Prostate gland (tissue), 2 donors: ENCODE results near the gene CRYL1. TPM values are rescaled to one million over a fixed set of nuclear protein-coding genes. Genes with fewer than 3 reads are reported as not detected.

Source experiments
- DNase-seq: peaks from one replicate; pipeline ENCODE4 v3.0.0-alpha.2; 2019; ENCODE audit warnings: low spot score
- H3K27ac ChIP-seq, 2 donors: fragments of 200-600 bp; sonication (generic); 2 replicates each; pipeline ENCODE4 v1.5.1; 2017 to 2019
- H3K27me3 ChIP-seq: fragments of 200-600 bp; sonication (generic); replicated peaks from 2 replicates; pipeline ENCODE4 v1.5.1; 2019; ENCODE audit not compliant: insufficient read depth
- H3K36me3 ChIP-seq, 2 donors: fragments of 200-600 bp; sonication (generic); 1 replicate in 1 of 2; 2 replicates in 1 of 2; pipeline versions ENCODE4 v1.5.1 to v1.8.1; 2017 to 2019
- H3K4me1 ChIP-seq: fragments of 200-600 bp; sonication (generic); replicated peaks from 2 replicates; pipeline ENCODE4 v1.5.1; 2019
- H3K4me3 ChIP-seq, 2 donors: fragments of 200-600 bp; sonication (generic); 2 replicates each; pipeline ENCODE4 v1.5.1; 2017 to 2019
- H3K9me3 ChIP-seq: fragments of 200-600 bp; sonication (generic); 2 replicates; pipeline ENCODE4 v1.5.1; 2017
- POLR2A ChIP-seq: fragments of 450-650 bp; IDR thresholded peaks from one replicate; pipeline ENCODE4 v1.6.1; 2016; ENCODE audit warnings: antibody characterized with exemption, mild to moderate bottlenecking
- POLR2AphosphoS5 ChIP-seq: sonication (generic); formaldehyde crosslinking; IDR thresholded peaks from one replicate; pipeline ENCODE4 v1.6.1; 2017; ENCODE audit warnings: antibody characterized with exemption
- WGBS: methylation state at CpG from one replicate; pipeline ENCODE4 v1.1.5; 2018; 5-methylcytosine and 5-hydroxymethylcytosine counted together
- intact Hi-C: fragments of 100-400 bp; cut with DNase I; formaldehyde crosslinking; loops from one replicate; pipeline ENCODE4 v1.14.2; 2022
- total RNA-seq, 2 donors: library from RNA; depleted of rRNA; stranded (reverse); fragments of >200 nt; gene quantifications; one replicate each; pipeline ENCODE4 v1.1.0, GENCODE V29; 2016
- TF ChIP-seq, protein P1 (sequence below), 4 experiments: fragments of 200-600 bp in 2 of 4; fragments of 450-650 bp in 2 of 4; sonication (generic) in 2 of 4; IDR thresholded peaks; 1 replicate in 3 of 4; 2 replicates in 1 of 4; pipeline ENCODE4 v1.5.1; 2016 to 2019; ENCODE audit warnings: antibody characterized with exemption in 4 of 4, mild to moderate bottlenecking in 2 of 4, moderate library complexity in 2 of 4

The CRYL1 gene
- total RNA-seq, 2 donors from 2014 or later: 35.3 to 75.5 TPM

DNA sequence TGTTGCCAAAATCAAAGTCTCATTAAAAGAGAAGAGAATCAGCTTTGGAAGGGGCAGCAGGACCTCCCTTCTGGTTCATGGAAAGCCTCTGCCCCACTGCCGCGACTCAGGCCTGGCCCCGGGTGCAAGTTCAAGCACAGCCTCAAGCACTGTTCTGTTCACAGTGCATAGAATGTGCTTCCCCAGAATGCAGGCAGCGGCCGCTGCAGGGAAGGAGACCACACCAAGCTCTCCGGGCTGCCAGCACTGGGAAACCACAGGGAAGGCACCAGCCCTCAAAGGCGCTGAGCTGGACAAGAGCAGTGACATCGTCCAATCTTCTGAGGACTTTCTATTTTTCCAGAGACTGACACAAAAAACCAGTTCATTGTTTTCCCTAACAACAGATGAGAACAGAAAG is 55.5 kb downstream of the CRYL1 start:
- no peak for DNase-seq
- Histone ChIP-seq H3K9me3 (no peaks in the 10 kb centered on the region), H3K36me3 (no peaks in the 10 kb centered on the region), H3K4me1 (no peaks in the 10 kb centered on the region), H3K4me3 (no peak overlapping the region), H3K27ac (no peak overlapping the region), H3K27me3 (no peaks in the 10 kb centered on the region)
- 94% methylated on average over 8 of the region's 8 CpGs for WGBS
- TF ChIP-seq, protein P1, sequence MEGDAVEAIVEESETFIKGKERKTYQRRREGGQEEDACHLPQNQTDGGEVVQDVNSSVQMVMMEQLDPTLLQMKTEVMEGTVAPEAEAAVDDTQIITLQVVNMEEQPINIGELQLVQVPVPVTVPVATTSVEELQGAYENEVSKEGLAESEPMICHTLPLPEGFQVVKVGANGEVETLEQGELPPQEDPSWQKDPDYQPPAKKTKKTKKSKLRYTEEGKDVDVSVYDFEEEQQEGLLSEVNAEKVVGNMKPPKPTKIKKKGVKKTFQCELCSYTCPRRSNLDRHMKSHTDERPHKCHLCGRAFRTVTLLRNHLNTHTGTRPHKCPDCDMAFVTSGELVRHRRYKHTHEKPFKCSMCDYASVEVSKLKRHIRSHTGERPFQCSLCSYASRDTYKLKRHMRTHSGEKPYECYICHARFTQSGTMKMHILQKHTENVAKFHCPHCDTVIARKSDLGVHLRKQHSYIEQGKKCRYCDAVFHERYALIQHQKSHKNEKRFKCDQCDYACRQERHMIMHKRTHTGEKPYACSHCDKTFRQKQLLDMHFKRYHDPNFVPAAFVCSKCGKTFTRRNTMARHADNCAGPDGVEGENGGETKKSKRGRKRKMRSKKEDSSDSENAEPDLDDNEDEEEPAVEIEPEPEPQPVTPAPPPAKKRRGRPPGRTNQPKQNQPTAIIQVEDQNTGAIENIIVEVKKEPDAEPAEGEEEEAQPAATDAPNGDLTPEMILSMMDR (IDR thresholded peaks at IDR 0.05): no peak
- TF ChIP-seq POLR2A (no peak), POLR2AphosphoS5 (no peak)
- intact Hi-C loops: no loop called here

DNA sequence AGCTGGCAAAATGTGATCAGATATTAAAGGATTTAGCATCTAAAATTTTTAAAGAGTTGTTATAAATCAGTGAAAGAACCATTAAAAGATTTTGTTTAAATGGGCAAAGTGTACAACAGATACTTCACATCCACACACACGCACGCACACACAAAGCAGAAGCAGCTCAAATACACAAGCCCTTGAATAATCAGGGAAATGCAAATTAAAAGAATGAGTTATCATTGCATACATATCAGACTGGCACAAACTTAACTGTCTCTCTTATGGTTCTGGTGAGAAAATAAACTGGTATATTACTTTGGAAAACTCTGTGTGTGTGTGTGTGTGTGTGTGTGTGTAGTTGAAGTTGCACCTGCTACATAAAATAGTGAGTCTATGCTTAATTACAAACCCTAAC is 59.3 kb downstream of the CRYL1 start:
- Histone ChIP-seq H3K9me3 (no peaks in the 10 kb centered on the region), H3K4me3 (no peak overlapping the region), H3K27me3 (no peaks in the 10 kb centered on the region), H3K27ac (no peak overlapping the region), H3K36me3 (no peaks in the 10 kb centered on the region), H3K4me1 (no peaks in the 10 kb centered on the region)
- intact Hi-C loops: no loop called here
- no peak for TF ChIP-seq POLR2AphosphoS5
- TF ChIP-seq POLR2A: no peak
- TF ChIP-seq, protein P1 (IDR thresholded peaks at IDR 0.05): no peak
- DNase-seq: no peak
- 95% methylated on average over 2 of the region's 2 CpGs for WGBS

DNA sequence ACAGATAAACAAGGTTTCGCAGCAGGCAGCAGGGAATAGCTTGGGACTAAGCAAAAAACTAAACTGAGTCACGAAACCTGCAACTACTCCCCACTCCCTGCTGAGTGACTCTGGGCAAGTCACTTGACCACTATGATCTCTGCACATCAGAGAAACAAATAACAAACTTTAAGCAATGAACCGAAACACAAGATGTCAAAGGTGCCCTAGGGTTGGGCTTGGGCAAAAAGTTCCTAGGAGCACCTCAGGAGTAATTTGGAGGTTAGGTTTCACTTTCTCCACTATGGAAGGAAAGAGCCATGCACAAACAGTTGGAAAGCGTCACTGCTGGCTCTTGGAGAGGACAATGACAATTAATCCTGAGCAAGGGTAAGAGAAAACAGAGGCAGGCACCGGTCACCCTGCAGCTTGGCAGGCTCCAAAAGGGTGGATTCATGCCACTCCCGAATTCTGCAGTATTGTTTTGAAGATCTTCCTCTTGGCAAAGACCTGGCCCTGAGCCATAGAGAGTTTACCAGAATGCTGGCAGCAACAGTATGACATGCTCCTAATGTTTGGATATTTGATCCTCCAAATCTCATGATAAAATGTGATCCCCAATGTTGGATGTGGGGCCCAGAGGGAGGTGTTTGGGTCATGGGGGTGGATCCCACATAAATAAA is 60.3 kb downstream of the CRYL1 start:
- intact Hi-C loops: no loop called here
- TF ChIP-seq POLR2AphosphoS5: peak; percentile 26
- TF ChIP-seq, protein P1 (IDR thresholded peaks at IDR 0.05): no peak
- TF ChIP-seq POLR2A: no peak
- Histone ChIP-seq H3K36me3 (no peaks in the 10 kb centered on the region), H3K9me3 (no peaks in the 10 kb centered on the region), H3K27ac (peak overlapping the region in 1 of 2 donors; percentile 49), H3K4me3 (no peak overlapping the region), H3K4me1 (no peaks in the 10 kb centered on the region), H3K27me3 (no peaks in the 10 kb centered on the region)
- peak; percentile 50 for DNase-seq
- WGBS: 37% methylated on average over 6 of the region's 6 CpGs

DNA sequence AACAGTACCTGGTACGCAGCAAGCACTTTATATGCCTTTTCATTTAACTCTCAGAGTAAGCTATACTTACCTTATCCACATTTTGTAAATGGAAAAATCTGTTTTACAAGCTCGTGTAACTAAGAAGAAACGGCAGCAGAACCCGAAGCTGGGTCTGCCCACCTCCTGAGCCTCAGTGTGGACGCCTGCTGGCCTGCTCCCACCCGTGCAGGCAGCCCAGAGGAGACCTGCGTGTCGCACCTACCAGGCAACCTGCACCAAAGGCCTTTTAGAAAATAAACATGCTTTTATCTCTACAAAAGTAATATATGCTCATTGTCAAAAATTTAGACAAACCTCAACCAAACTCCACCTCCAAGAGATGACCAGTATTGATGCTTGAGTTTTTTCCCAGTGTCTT is 62.7 kb downstream of the CRYL1 start:
- TF ChIP-seq, protein P1 (IDR thresholded peaks at IDR 0.05): no peak
- Histone ChIP-seq H3K4me3 (no peak overlapping the region), H3K9me3 (no peaks in the 10 kb centered on the region), H3K27me3 (no peaks in the 10 kb centered on the region), H3K36me3 (no peaks in the 10 kb centered on the region), H3K27ac (no peak overlapping the region), H3K4me1 (no peaks in the 10 kb centered on the region)
- WGBS: 53% methylated on average over 8 of the region's 8 CpGs
- intact Hi-C loops: no loop called here
- DNase-seq: no peak

DNA sequence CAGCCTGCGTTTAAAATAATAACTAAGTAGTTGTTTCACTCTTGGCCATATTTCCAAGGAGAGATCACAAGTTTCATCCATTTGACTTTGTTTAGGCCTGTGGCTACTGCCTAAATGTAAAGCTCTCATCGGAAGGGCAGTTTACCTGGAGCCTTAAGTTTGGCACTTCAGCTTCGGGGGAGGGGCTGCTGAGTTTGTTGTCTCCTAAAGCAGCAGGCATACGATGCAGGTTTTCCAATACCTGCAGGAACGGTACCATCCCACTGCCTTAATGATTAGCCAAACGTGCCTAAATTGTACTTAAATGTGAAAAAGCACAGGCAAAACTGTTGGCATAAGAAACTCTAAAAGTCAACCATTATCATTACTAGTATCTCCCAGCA is 63.1 kb downstream of the CRYL1 start:
- TF ChIP-seq POLR2AphosphoS5 (no peak), POLR2A (no peak)
- TF ChIP-seq, protein P1 (IDR thresholded peaks at IDR 0.05): no peak
- DNase-seq: no peak
- no peaks in the 10 kb centered on the region for H3K4me1 ChIP-seq
- no peaks in the 10 kb centered on the region for H3K9me3 ChIP-seq
- H3K27ac ChIP-seq: no peak overlapping the region
- H3K27me3 ChIP-seq: no peaks in the 10 kb centered on the region
- intact Hi-C loops: no loop called here
- H3K36me3 ChIP-seq: no peaks in the 10 kb centered on the region
- 44% methylated on average over 6 of the region's 6 CpGs for WGBS
- H3K4me3 ChIP-seq: no peak overlapping the region
